Naive thymus-derived CD8-positive, alpha-beta T cell (primary cell): ENCODE data around the gene MKI67. TPM values are rescaled to one million over a fixed set of nuclear protein-coding genes. Genes with fewer than 3 reads are reported as not detected.
"Not testable (repeated sequence)": the region's sequence is repeated elsewhere in the genome, so short reads cannot be mapped to it uniquely, and the experiment has no call there.

ENCODE experiments used
- ATAC-seq, 2 donors: fragments of 150-1000 bp; cut with Tn5 transposase in 1 of 2; sonication (Bioruptor Pico), chemical (Tn5 transposase) in 1 of 2; 1 replicate in 1 of 2; 2 replicates in 1 of 2; pipeline ENCODE4 v1.10.0; 2021; ENCODE audit warnings: mild to moderate bottlenecking in 2 of 2, moderate library complexity in 2 of 2
- POLR2A ChIA-PET: fragments of 350-600 bp; sonication (Branson Sonifier 250); formaldehyde crosslinking; loops from one replicate; lab custom pipeline; 2021; ENCODE audit warnings: antibody characterized with exemption; lab: Charles Lee
- DNase-seq, 10 donors: peaks; one replicate each; pipeline versions ENCODE4 v3.0.0 to v3.0.0-alpha.2; 2020 to 2022
- H3K27ac Mint-ChIP-seq, 10 donors: one replicate each; pipeline ENCODE4 v1.8.0; 2020 to 2022; ENCODE audit warnings: mild to moderate bottlenecking in 10 of 10, mixed read lengths in 10 of 10, moderate library complexity in 4 of 10, inconsistent platforms in 1 of 10
- H3K27me3 Mint-ChIP-seq, 5 donors: one replicate each; pipeline ENCODE4 v1.8.0; 2021 to 2022; ENCODE audit warnings: mixed read lengths in 5 of 5
- H3K36me3 Mint-ChIP-seq, 3 donors: one replicate each; pipeline ENCODE4 v1.8.0; 2020 to 2022; ENCODE audit warnings: mixed read lengths in 3 of 3, mild to moderate bottlenecking in 2 of 3, inconsistent platforms in 1 of 3
- H3K4me1 Mint-ChIP-seq, 4 donors: one replicate each; pipeline ENCODE4 v1.8.0; 2021 to 2022; ENCODE audit warnings: mixed read lengths in 4 of 4
- H3K4me3 Mint-ChIP-seq, 10 donors: one replicate each; pipeline ENCODE4 v1.8.0; 2020 to 2022; ENCODE audit warnings: mild to moderate bottlenecking in 10 of 10, mixed read lengths in 10 of 10, moderate library complexity in 6 of 10, inconsistent platforms in 1 of 10
- H3K9me3 Mint-ChIP-seq, 9 donors: one replicate each; pipeline ENCODE4 v1.8.0; 2020 to 2022; ENCODE audit warnings: mixed read lengths in 9 of 9, mild to moderate bottlenecking in 3 of 9, inconsistent platforms in 1 of 9, moderate library complexity in 1 of 9
- polyA plus RNA-seq, 3 donors: library from polyadenylated mRNA; unstranded; fragments of 300-500 nt; fragmentation: Illumina TruSeq; gene quantifications; one replicate each; pipeline ENCODE4 v1.2.3, GENCODE V29; 2021
- total RNA-seq, 8 experiments: library from RNA in 2 of 8; stranded (reverse) in 2 of 8; gene quantifications; one replicate each; pipeline ENCODE4 v1.2.3 and lab custom pipeline; 2021 to 2026

Gene MKI67
- total and polyA plus RNA-seq, 5 experiments from 2014 or later, result 0.08 to 2.4 (median 0.56) TPM; not detected in 1

DNA sequence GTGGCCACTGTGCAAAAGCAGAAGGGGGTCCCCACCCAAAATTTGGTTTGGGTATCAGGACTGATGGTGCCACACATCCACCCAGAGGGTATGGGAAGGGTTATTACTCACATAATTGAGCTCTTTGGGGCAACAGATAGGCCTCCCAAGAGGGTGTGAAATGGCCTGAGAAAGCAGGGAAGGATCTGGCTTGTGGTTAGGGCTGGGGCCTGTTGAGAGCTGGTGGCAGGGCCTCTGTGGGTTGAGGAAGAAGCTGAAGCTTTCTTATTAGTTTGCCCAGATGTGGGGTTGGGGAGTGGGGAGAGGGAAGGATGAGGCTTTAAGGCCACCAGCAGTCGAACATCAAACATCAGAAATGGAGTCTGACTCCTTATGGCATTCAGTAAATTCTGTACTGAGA is 18.3 kb upstream of the MKI67 start:
- no peak for DNase-seq
- Mint-ChIP-seq H3K36me3 (peaks cover 0 to 5% (median 0%) of the 10 kb centered on the region in 3 donors), H3K27ac (peak overlapping the region in 1 of 10 donors; percentile 16), H3K9me3 (peaks cover 0 to 4% (median 0%) of the 10 kb centered on the region in 9 donors), H3K4me3 (no peak overlapping the region), H3K4me1 (peaks cover 3 to 17% (median 4%) of the 10 kb centered on the region in 4 donors), H3K27me3 (no peaks in the 10 kb centered on the region)
- no peak for ATAC-seq
- POLR2A ChIA-PET, result interaction anchor here (0.5 kb wide), 1 partner anchor 14 kb away, joined by 3 read pairs; no protein-coding TSS in a partner anchor

DNA sequence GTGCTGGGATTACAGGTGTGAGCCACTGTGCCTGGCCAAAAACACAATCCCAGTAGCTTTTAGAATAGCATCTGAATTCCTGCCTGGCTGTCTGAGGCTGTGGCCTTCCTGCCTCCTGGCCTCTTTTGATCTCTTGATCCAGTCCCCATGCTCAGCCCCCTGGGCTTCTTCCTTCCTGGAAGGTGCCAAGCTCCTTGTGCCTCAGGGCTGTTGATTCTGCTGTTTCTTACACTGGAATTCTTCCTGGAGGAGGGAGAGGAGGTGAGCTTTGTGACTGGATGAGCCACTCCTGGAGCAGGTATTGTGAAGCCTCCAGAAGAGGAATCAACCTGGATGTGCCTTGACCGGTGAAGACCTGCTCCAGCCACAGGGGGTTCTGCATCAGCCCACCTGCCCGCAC is 17.3 kb upstream of the MKI67 start:
- H3K27ac Mint-ChIP-seq, result no peak overlapping the region
- no peak overlapping the region for H3K4me3 Mint-ChIP-seq
- peaks cover 0 to 4% (median 0%) of the 10 kb centered on the region in 9 donors for H3K9me3 Mint-ChIP-seq
- POLR2A ChIA-PET, result no interaction called here
- DNase-seq (no peak), ATAC-seq (no peak)
- H3K27me3 Mint-ChIP-seq, result no peaks in the 10 kb centered on the region
- peaks cover 0 to 5% (median 0%) of the 10 kb centered on the region in 3 donors for H3K36me3 Mint-ChIP-seq
- peaks cover 3 to 13% (median 4%) of the 10 kb centered on the region in 4 donors for H3K4me1 Mint-ChIP-seq

DNA sequence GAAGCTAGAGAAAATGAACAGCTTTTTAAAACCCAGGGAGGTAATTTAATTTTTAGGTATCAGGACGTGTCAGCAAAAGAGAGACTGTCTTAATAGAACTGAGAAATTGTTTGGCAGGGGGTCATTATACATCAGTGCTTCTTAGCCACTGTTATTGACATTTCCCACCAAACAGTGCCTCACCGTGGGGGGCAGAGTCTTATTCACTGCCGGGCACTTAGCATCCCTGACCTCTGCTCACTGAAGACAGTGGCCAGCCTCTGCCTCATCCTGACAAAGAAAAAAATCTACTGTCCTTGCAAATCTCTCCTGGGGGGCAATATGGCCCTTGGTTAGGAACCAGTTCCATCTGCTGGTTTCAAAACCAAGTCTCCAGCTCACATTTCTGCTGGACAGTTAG is 14.2 kb upstream of the MKI67 start:
- H3K36me3 Mint-ChIP-seq, result peaks cover 0 to 3% (median 0%) of the 10 kb centered on the region in 3 donors
- ATAC-seq (no peak), DNase-seq (no peak)
- POLR2A ChIA-PET, result no interaction called here
- no peak overlapping the region for H3K27ac Mint-ChIP-seq
- H3K4me1 Mint-ChIP-seq, result no peaks in the 10 kb centered on the region
- no peak overlapping the region for H3K4me3 Mint-ChIP-seq
- peaks cover 0 to 4% (median 0%) of the 10 kb centered on the region in 9 donors for H3K9me3 Mint-ChIP-seq
- no peaks in the 10 kb centered on the region for H3K27me3 Mint-ChIP-seq

DNA sequence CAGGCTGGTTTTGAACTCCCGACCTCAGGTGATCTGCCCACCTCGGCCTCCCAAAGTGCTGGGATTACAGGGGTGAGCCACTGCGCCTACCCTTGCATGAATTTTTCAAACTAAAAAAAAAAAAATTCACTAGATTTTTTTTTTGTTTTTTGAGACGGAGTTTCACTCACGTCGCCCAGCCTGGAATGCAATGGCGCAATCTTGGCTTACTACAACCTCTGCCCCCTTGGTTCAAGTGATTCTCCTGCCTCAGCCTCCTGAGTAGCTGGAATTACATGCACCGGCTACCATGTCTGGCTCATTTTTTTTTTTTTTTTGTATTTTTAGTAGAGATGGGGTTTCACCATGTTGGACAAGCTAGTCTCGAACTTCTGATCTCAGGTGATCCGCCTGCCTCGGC is 12.2 kb upstream of the MKI67 start:
- H3K27ac Mint-ChIP-seq, H3K9me3 Mint-ChIP-seq, H3K27me3 Mint-ChIP-seq, ATAC-seq, H3K4me1 Mint-ChIP-seq, H3K36me3 Mint-ChIP-seq, POLR2A ChIA-PET, DNase-seq, H3K4me3 Mint-ChIP-seq: not testable (repeated sequence)

DNA sequence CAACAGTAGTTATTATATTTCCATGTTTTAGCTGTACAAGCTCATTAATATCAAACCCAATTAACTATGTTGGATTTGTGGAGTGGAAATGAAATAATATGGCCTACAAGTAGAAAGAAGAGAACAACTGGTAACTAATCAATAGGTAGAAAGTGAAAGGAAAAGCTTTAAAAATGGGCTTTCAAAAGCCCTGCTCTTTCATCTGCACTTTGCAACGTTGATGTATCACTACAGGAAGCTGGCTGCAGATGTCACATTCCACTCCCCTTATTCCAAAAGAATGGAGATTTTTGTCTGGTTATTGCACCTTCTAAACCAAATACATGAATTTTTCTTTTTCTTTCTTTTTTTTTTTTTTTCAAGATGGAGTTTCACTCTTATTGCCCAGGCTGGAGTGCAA is 11.7 kb upstream of the MKI67 start:
- no peak for DNase-seq
- Mint-ChIP-seq H3K4me3 (no peak overlapping the region), H3K36me3 (no peaks in the 10 kb centered on the region), H3K9me3 (no peaks in the 10 kb centered on the region), H3K27me3 (no peaks in the 10 kb centered on the region), H3K4me1 (no peaks in the 10 kb centered on the region), H3K27ac (no peak overlapping the region)
- POLR2A ChIA-PET, result no interaction called here
- no peak for ATAC-seq

DNA sequence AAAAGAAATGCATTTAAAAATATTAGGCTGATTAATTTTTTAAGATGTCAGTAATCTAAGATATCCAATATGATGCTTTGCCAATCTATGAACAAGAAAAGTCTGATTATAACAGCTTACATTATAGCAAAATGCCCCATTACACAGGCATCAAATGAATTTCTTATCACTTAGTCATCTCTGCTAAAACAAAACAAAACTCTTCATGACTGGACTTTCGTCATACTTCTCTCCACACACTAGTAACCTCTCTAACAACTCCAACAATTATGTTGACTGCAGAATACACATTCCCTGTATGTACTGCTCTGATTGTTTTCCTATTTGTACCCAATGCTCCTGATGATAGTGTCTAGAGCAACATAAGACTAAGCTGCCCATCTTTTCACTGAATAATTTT is 3.8 kb upstream of the MKI67 start:
- Mint-ChIP-seq H3K4me1 (peaks cover 5 to 14% (median 12%) of the 10 kb centered on the region in 4 donors), H3K27me3 (peaks cover 2 to 5% (median 4%) of the 10 kb centered on the region in 5 donors), H3K4me3 (no peak overlapping the region), H3K36me3 (no peaks in the 10 kb centered on the region), H3K9me3 (no peaks in the 10 kb centered on the region), H3K27ac (no peak overlapping the region)
- no peak for ATAC-seq
- POLR2A ChIA-PET, result interaction anchor here (1.2 kb wide), 1 partner anchor 12 kb away, joined by 3 read pairs; no protein-coding TSS in a partner anchor
- no peak for DNase-seq

DNA sequence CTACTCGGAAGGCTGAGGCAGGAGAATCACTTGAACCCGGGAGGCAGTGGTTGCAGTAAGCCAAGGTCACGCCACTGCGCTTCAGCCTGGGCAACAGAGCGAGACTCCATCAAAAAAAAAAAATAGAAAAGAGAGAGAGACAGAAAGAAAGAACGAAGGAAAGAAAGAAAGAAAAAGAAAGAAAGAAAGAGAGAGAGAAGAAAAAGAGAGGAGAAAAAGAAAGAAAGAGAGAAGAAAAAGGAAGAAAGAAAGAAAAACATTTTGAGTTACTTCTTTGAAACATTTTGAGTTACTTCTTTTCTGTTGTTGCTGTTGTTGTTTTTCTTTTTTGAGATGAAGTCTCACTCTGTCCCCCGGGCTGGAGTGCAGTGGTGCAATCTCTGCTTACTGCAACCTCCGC is 2.4 kb upstream of the MKI67 start:
- peak overlapping the region in 1 of 10 donors; percentile 44 for H3K27ac Mint-ChIP-seq
- ATAC-seq, result no peak

DNA sequence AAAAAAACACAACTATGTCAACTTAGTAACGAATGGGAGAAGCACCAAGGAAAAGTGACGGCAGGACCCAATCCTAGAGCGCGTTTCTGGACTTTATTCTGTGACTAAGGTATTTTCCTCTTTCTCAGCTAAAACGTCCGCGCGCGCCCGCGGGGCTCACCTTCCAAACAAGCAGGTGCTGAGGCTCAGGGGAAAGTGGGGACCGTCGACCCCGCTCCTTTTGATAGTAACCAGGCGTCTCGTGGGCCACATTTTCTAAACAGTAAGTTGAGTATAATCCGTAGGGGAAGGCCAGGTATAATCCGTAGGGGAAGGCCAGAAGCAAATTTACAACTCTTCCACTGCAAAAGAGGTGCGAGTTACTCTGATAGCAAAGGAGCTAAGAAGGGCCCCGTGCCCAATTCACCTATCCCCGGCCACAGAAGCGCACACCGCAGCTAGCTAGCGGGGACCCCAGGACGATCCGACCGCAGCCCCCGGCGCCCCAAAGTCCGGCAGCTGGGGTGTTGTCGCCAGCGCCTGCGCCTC is 743 bp downstream of the MKI67 start:
- no peak for ATAC-seq
- peak in 3 of 10 donors; percentile 15 to 25 (median 24) for DNase-seq
- peak overlapping the region in 3 of 10 donors; percentile 34 to 77 (median 62) for H3K27ac Mint-ChIP-seq
- H3K4me1 Mint-ChIP-seq, result peaks cover 6 to 24% (median 16%) of the 10 kb centered on the region in 4 donors
- POLR2A ChIA-PET, result no interaction called here
- H3K9me3 Mint-ChIP-seq, result no peaks in the 10 kb centered on the region
- H3K36me3 Mint-ChIP-seq, result no peaks in the 10 kb centered on the region
- peaks cover 22 to 44% (median 29%) of the 10 kb centered on the region in 5 donors for H3K27me3 Mint-ChIP-seq
- H3K4me3 Mint-ChIP-seq, result peak overlapping the region; percentile 71 to 90 (median 86)

More for the DNA sequence above, 2.4 kb upstream of the MKI67 start:
- Mint-ChIP-seq H3K4me1 (peaks cover 6 to 20% (median 16%) of the 10 kb centered on the region in 4 donors), H3K9me3 (no peaks in the 10 kb centered on the region), H3K27me3 (peaks cover 12 to 19% (median 14%) of the 10 kb centered on the region in 5 donors), H3K36me3 (no peaks in the 10 kb centered on the region), H3K4me3 (no peak overlapping the region)
- POLR2A ChIA-PET, result no interaction called here
- DNase-seq, result no peak

DNA sequence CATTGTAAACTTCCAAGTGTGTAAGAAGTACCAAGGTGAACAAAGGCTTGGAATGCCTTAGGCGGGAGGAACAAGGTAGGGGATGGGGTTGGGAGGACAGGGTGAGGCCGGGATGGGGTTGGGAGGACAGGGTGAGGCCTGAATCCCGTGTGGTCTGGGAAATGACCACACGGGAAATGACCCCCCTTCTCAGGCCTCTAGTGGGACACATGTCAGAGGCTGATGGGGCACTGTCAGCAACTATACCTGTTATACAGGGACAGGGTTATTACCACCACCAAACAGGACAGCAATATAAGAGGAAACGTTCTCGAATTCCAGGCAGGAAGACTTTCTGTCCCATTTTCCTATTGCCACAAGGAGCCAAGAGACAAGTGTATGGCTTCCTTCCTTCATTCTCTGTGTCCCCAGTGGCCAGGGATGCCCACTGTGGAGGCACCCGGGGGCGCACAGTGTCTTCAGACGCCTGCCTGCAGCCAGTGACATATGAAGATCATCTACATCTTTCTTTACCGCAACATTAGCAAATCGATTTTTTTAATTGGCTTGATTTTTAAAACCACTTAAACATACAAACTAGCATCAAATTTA is 1.3 kb downstream of the MKI67 start:
- Mint-ChIP-seq H3K4me1 (peaks cover 6 to 24% (median 16%) of the 10 kb centered on the region in 4 donors), H3K36me3 (no peaks in the 10 kb centered on the region), H3K27me3 (peaks cover 22 to 48% (median 31%) of the 10 kb centered on the region in 5 donors), H3K27ac (peak overlapping the region in 1 of 10 donors; percentile 62), H3K9me3 (no peaks in the 10 kb centered on the region), H3K4me3 (peak overlapping the region; percentile 71 to 90 (median 86))
- POLR2A ChIA-PET, result no interaction called here
- DNase-seq, result no peak
- no peak for ATAC-seq

DNA sequence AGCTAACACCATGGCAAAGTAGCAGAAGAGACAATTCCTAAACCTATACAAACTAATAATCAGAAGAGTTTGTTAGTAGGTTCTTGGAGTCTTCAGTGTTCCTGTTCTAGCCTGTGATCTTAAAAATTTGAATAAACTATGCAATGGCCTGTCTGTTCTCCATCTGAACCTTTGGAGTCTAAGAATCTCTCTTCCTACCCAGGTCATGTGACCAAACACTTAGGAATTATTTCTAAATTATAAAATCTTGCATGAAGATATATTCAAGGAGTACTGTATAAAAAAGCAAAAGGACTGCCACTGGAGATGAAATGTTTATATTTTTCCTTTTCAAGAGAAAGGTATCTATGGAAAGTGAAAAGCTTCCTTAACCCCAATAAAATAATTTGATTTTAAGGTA is 2.4 kb downstream of the MKI67 start:
- POLR2A ChIA-PET, result no interaction called here
- no peak overlapping the region for H3K27ac Mint-ChIP-seq

DNA sequence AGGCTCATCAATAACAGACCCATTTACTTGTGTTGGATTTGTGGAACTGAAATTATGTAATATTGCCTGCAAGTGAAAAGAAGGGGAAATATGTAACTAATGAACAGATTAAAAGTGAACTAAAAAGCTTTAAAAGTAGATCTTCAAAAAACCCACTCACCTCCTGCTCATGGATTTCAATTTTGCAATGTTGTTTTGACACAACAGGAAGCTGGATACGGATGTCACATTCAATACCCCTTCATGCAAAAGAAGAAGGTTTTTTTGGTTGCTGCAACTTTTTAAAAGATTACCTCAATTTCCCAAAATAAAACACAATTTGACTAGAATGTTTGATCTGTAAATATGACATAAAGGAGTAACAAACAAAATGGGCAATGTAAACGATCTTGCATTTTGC is 3.3 kb downstream of the MKI67 start:
- Mint-ChIP-seq H3K4me1 (peaks cover 6 to 24% (median 16%) of the 10 kb centered on the region in 4 donors), H3K9me3 (no peaks in the 10 kb centered on the region), H3K4me3 (no peak overlapping the region), H3K27ac (no peak overlapping the region), H3K27me3 (peaks cover 22 to 60% (median 31%) of the 10 kb centered on the region in 5 donors), H3K36me3 (no peaks in the 10 kb centered on the region)
- POLR2A ChIA-PET, result interaction anchor here (0.5 kb wide), 1 partner anchor 49 kb away, joined by 5 read pairs; no protein-coding TSS in a partner anchor
- ATAC-seq (no peak), DNase-seq (no peak)

More for the DNA sequence above, 2.4 kb downstream of the MKI67 start:
- ATAC-seq (no peak), DNase-seq (no peak)
- H3K9me3 Mint-ChIP-seq, result no peaks in the 10 kb centered on the region
- H3K4me1 Mint-ChIP-seq, result peaks cover 6 to 24% (median 16%) of the 10 kb centered on the region in 4 donors
- peaks cover 22 to 55% (median 31%) of the 10 kb centered on the region in 5 donors for H3K27me3 Mint-ChIP-seq
- no peaks in the 10 kb centered on the region for H3K36me3 Mint-ChIP-seq
- H3K4me3 Mint-ChIP-seq, result no peak overlapping the region

DNA sequence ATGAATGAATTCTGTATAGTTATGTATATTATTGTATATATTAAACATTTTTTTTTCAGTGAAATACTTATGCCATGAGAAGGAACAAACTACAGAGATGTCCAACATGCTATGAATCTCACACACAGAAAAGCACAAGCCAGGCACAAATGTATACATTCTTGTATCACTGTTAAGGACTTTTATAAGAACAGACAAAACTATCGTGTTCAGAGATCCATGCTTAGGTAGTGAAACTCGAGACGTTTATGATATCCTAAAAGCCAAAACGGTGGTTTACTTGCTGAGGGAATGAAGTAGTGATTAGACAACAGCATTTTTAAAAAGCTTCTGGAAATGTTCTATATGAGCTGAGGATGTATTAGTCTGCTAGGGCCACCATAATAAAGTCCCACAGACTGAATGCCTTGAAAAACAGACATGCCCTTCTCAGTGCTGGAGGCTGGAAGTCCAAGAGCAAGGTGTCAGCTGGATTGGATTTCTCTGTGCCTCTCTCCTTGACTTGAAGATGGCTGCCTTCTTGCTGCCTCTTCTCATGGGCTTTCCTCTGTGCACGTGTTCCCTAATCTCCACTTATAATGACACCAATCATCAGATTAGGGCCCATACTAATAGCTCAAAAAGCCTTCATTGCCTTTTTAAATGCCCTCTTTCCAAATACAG is 4.3 kb downstream of the MKI67 start:
- Mint-ChIP-seq H3K36me3 (no peaks in the 10 kb centered on the region), H3K27ac (no peak overlapping the region), H3K4me1 (peaks cover 6 to 20% (median 11%) of the 10 kb centered on the region in 4 donors), H3K4me3 (no peak overlapping the region), H3K27me3 (peaks cover 22 to 60% (median 31%) of the 10 kb centered on the region in 5 donors), H3K9me3 (no peaks in the 10 kb centered on the region)
- ATAC-seq, result no peak
- POLR2A ChIA-PET, result no interaction called here
- no peak for DNase-seq
